NOMO-1 (cell line): ENCODE data around the gene IL16.
A peak's percentile ranks its signal among the peaks of the same experiment; 100 is the strongest.

Experiments
- DNase-seq, 2 experiments: peaks; one replicate each; lab custom pipeline; 2025; ENCODE audit not compliant: unreplicated experiment in 2 of 2; lab: John Stamatoyannopoulos, UW

IL16 gene

GRCh38 chr15:81174125-81174791 lies 22.4 kb upstream of the IL16 start:
- no peak for DNase-seq

- DNase-seq: no peak
Measured at GRCh38 chr15:81174792-81175327, 21.8 kb upstream of the IL16 start.

GRCh38 chr15:81175496-81175895 lies 21.2 kb upstream of the IL16 start:
- no peak for DNase-seq

- no peak for DNase-seq
Measured at GRCh38 chr15:81176291-81176893, 20.3 kb upstream of the IL16 start.

GRCh38 chr15:81178365-81178764 lies 18.3 kb upstream of the IL16 start:
- DNase-seq: no peak

- DNase-seq: no peak
Measured at GRCh38 chr15:81181220-81181619, 15.5 kb upstream of the IL16 start.

- no peak for DNase-seq
Measured at GRCh38 chr15:81182031-81182755, 14.5 kb upstream of the IL16 start.

GRCh38 chr15:81182756-81183438 lies 13.8 kb upstream of the IL16 start:
- peak in 1 of 2 experiments; percentile 48 for DNase-seq

- peak; percentile 18 to 48 for DNase-seq
Measured at GRCh38 chr15:81183439-81183775, 13.3 kb upstream of the IL16 start.

GRCh38 chr15:81184188-81184587 lies 12.5 kb upstream of the IL16 start:
- no peak for DNase-seq

GRCh38 chr15:81185631-81186295 lies 10.9 kb upstream of the IL16 start:
- DNase-seq: no peak

GRCh38 chr15:81188354-81188753 lies 8.3 kb upstream of the IL16 start:
- no peak for DNase-seq

GRCh38 chr15:81189583-81190283 lies 6.9 kb upstream of the IL16 start:
- peak; percentile 10 to 11 for DNase-seq

GRCh38 chr15:81190922-81191507 lies 5.7 kb upstream of the IL16 start:
- no peak for DNase-seq

- no peak for DNase-seq
Measured at GRCh38 chr15:81191701-81192100, 5.0 kb upstream of the IL16 start.

- DNase-seq: no peak
Measured at GRCh38 chr15:81194723-81195122, 2.0 kb upstream of the IL16 start.

GRCh38 chr15:81195339-81195864 lies 1.3 kb upstream of the IL16 start:
- DNase-seq: no peak

- no peak for DNase-seq
Measured at GRCh38 chr15:81197255-81197630, 564 bp downstream of the IL16 start.

- no peak for DNase-seq
Measured at GRCh38 chr15:81197688-81198281, 1.1 kb downstream of the IL16 start.
